ENCODE data around the gene TMEM217. TPM values are rescaled to one million over a fixed set of nuclear protein-coding genes. Genes with fewer than 3 reads are reported as not detected.
"Not testable (repeated sequence)": the region's sequence is repeated elsewhere in the genome, so short reads cannot be mapped to it uniquely, and the experiment has no call there.

TMEM217 gene
- total RNA-seq, 5 donors from 2014 or later (not counting 1 experiment from before 2014, with no cell fraction given): 0.22 to 1.3 (median 0.49) TPM

GRCh38 chr6:37202788-37203491, 55.0 kb downstream of the TMEM217 start:
- H3K4me1 Mint-ChIP-seq: peaks cover 52 to 63% (median 52%) of the 10 kb centered on the region in 3 donors
- H3K36me3 Mint-ChIP-seq: no peaks in the 10 kb centered on the region
- H3K27me3 Mint-ChIP-seq: no peaks in the 10 kb centered on the region
- Histone ChIP-seq H3K9me3 (no peaks in the 10 kb centered on the region), H3K36me3 (ENCODE audit: control insufficient read depth in 2 of 2, extremely low read depth in 1 of 2, insufficient read depth in 1 of 2, low read length in 1 of 2) (no peaks in the 10 kb centered on the region), H3K27ac (ENCODE audit: low read length) (peak overlapping the region; percentile 45), H3K4me1 (ENCODE audit: control insufficient read depth in 1 of 2, extremely low read depth in 1 of 2, insufficient read depth in 2 of 2, low read length in 2 of 2) (peaks cover 12 to 43% of the 10 kb centered on the region in 2 experiments), H3K4me3 (ENCODE audit: control insufficient read depth in 1 of 2, extremely low read depth in 1 of 2, low read length in 1 of 2) (no peak overlapping the region), H3K27me3 (replicated peaks in 1 of 2; ENCODE audit: control insufficient read depth in 2 of 2, extremely low read depth in 1 of 2, insufficient read depth in 2 of 2, low read length in 1 of 2) (no peaks in the 10 kb centered on the region)
- peak in 1 of 35 experiments; percentile 33 for DNase-seq
- peak; percentile 74 to 80 (median 77) for ATAC-seq (replicated peaks in 1 of 4)
- CTCF ChIA-PET: interaction anchor here (0.6 to 1.9 kb wide), 7 partner anchors 12 to 1043 kb away, joined by 3 to 5 read pairs (median 4); no protein-coding TSS in a partner anchor
- POLR2A ChIA-PET: no interaction called here
- peak overlapping the region; percentile 91 to 93 for H3K27ac Mint-ChIP-seq
- 89% methylated on average over 2 of the region's 7 CpGs for WGBS (ENCODE audit: insufficient coverage)
- no peaks in the 10 kb centered on the region for H3K9me3 Mint-ChIP-seq
- H3K4me3 Mint-ChIP-seq: peak overlapping the region in 1 of 3 donors; percentile 57

- Histone ChIP-seq H3K27me3 (replicated peaks in 1 of 2; ENCODE audit: control insufficient read depth in 2 of 2, extremely low read depth in 1 of 2, insufficient read depth in 2 of 2, low read length in 1 of 2) (no peaks in the 10 kb centered on the region), H3K27ac (ENCODE audit: low read length) (peak overlapping the region; percentile 51), H3K4me1 (ENCODE audit: control insufficient read depth in 1 of 2, extremely low read depth in 1 of 2, insufficient read depth in 2 of 2, low read length in 2 of 2) (peaks cover 7 to 34% of the 10 kb centered on the region in 2 experiments), H3K4me3 (ENCODE audit: control insufficient read depth in 1 of 2, extremely low read depth in 1 of 2, low read length in 1 of 2) (no peak overlapping the region), H3K36me3 (ENCODE audit: control insufficient read depth in 2 of 2, extremely low read depth in 1 of 2, insufficient read depth in 1 of 2, low read length in 1 of 2) (no peaks in the 10 kb centered on the region), H3K9me3 (no peaks in the 10 kb centered on the region)
- CTCF ChIA-PET: no interaction called here
- ATAC-seq (replicated peaks in 1 of 4) (no peak), DNase-seq (no peak)
- POLR2A ChIA-PET: no interaction called here
- Mint-ChIP-seq H3K4me3 (peak overlapping the region in 1 of 3 donors; percentile 57), H3K4me1 (peaks cover 40 to 52% (median 41%) of the 10 kb centered on the region in 3 donors), H3K27me3 (no peaks in the 10 kb centered on the region), H3K27ac (peak overlapping the region; percentile 64 to 91), H3K9me3 (no peaks in the 10 kb centered on the region), H3K36me3 (no peaks in the 10 kb centered on the region)
- no CpG with 5 or more reads among the region's 1 CpG for WGBS (ENCODE audit: insufficient coverage)
These were observed 56.2 kb downstream of the TMEM217 start for GRCh38 chr6:37201726-37202125.

- ATAC-seq (replicated peaks in 1 of 4): no peak
- Mint-ChIP-seq H3K4me1 (peaks cover 27 to 40% (median 31%) of the 10 kb centered on the region in 3 donors), H3K27ac (no peak overlapping the region), H3K9me3 (no peaks in the 10 kb centered on the region), H3K36me3 (no peaks in the 10 kb centered on the region), H3K4me3 (no peak overlapping the region), H3K27me3 (no peaks in the 10 kb centered on the region)
- Histone ChIP-seq H3K4me1 (ENCODE audit: control insufficient read depth in 1 of 2, extremely low read depth in 1 of 2, insufficient read depth in 2 of 2, low read length in 2 of 2) (peaks cover 7 to 23% of the 10 kb centered on the region in 2 experiments), H3K27ac (ENCODE audit: low read length) (no peak overlapping the region), H3K36me3 (ENCODE audit: control insufficient read depth in 2 of 2, extremely low read depth in 1 of 2, insufficient read depth in 1 of 2, low read length in 1 of 2) (no peaks in the 10 kb centered on the region), H3K9me3 (no peaks in the 10 kb centered on the region), H3K4me3 (ENCODE audit: control insufficient read depth in 1 of 2, extremely low read depth in 1 of 2, low read length in 1 of 2) (no peak overlapping the region), H3K27me3 (replicated peaks in 1 of 2; ENCODE audit: control insufficient read depth in 2 of 2, extremely low read depth in 1 of 2, insufficient read depth in 2 of 2, low read length in 1 of 2) (no peaks in the 10 kb centered on the region)
- ChIA-PET CTCF (interaction anchor here in 1 of 2 donors (0.6 kb wide), 1 partner anchor 15 kb away, joined by 3 read pairs; no protein-coding TSS in a partner anchor), POLR2A (no interaction called here)
- 92% methylated on average over 2 of the region's 5 CpGs for WGBS (ENCODE audit: insufficient coverage)
- DNase-seq: no peak
These were observed 57.9 kb downstream of the TMEM217 start for GRCh38 chr6:37200085-37200484.

- H3K36me3 Mint-ChIP-seq; H3K27me3 Mint-ChIP-seq; H3K27me3 ChIP-seq (replicated peaks in 1 of 2; ENCODE audit: control insufficient read depth in 2 of 2, extremely low read depth in 1 of 2, insufficient read depth in 2 of 2, low read length in 1 of 2); H3K9me3 ChIP-seq; H3K36me3 ChIP-seq (ENCODE audit: control insufficient read depth in 2 of 2, extremely low read depth in 1 of 2, insufficient read depth in 1 of 2, low read length in 1 of 2); POLR2A ChIA-PET; ATAC-seq (replicated peaks in 1 of 4); DNase-seq; H3K9me3 Mint-ChIP-seq; H3K4me3 Mint-ChIP-seq; H3K27ac ChIP-seq (ENCODE audit: low read length); H3K4me3 ChIP-seq (ENCODE audit: control insufficient read depth in 1 of 2, extremely low read depth in 1 of 2, low read length in 1 of 2); H3K4me1 ChIP-seq (ENCODE audit: control insufficient read depth in 1 of 2, extremely low read depth in 1 of 2, insufficient read depth in 2 of 2, low read length in 2 of 2); H3K27ac Mint-ChIP-seq: not testable (repeated sequence)
- CTCF ChIA-PET: interaction anchor here in 1 of 2 donors (1.3 kb wide), 1 partner anchor 13 kb away, joined by 4 read pairs; no protein-coding TSS in a partner anchor
- no CpG with 5 or more reads among the region's 4 CpGs for WGBS (ENCODE audit: insufficient coverage)
- peaks cover 21 to 34% (median 32%) of the 10 kb centered on the region in 3 donors for H3K4me1 Mint-ChIP-seq
These were observed 61.5 kb downstream of the TMEM217 start for GRCh38 chr6:37196451-37196850.

- not testable (repeated sequence) for H3K4me3 ChIP-seq (ENCODE audit: control insufficient read depth in 1 of 2, extremely low read depth in 1 of 2, low read length in 1 of 2); H3K9me3 Mint-ChIP-seq; DNase-seq; H3K27me3 Mint-ChIP-seq; ATAC-seq (replicated peaks in 1 of 4); H3K27ac ChIP-seq (ENCODE audit: low read length); H3K9me3 ChIP-seq; H3K36me3 Mint-ChIP-seq; H3K27me3 ChIP-seq (replicated peaks in 1 of 2; ENCODE audit: control insufficient read depth in 2 of 2, extremely low read depth in 1 of 2, insufficient read depth in 2 of 2, low read length in 1 of 2); H3K36me3 ChIP-seq (ENCODE audit: control insufficient read depth in 2 of 2, extremely low read depth in 1 of 2, insufficient read depth in 1 of 2, low read length in 1 of 2); H3K4me3 Mint-ChIP-seq
- CTCF ChIA-PET: interaction anchor here in 1 of 2 donors (1.3 kb wide), 1 partner anchor 177 kb away, joined by 3 read pairs; no protein-coding TSS in a partner anchor
- H3K4me1 Mint-ChIP-seq: peaks cover 23 to 38% (median 32%) of the 10 kb centered on the region in 3 donors
- no CpG with 5 or more reads among the region's 1 CpG for WGBS (ENCODE audit: insufficient coverage)
- POLR2A ChIA-PET: interaction anchor here (0.6 kb wide), 2 partner anchors 34 to 49 kb away, joined by 8 read pairs; no protein-coding TSS in a partner anchor
- peaks cover 2 to 16% of the 10 kb centered on the region in 2 experiments for H3K4me1 ChIP-seq (ENCODE audit: control insufficient read depth in 1 of 2, extremely low read depth in 1 of 2, insufficient read depth in 2 of 2, low read length in 2 of 2)
- H3K27ac Mint-ChIP-seq: peak overlapping the region; percentile 14 to 16
These were observed 63.1 kb downstream of the TMEM217 start for GRCh38 chr6:37194886-37195285.

- Histone ChIP-seq H3K27ac (ENCODE audit: low read length) (no peak overlapping the region), H3K27me3 (replicated peaks in 1 of 2; ENCODE audit: control insufficient read depth in 2 of 2, extremely low read depth in 1 of 2, insufficient read depth in 2 of 2, low read length in 1 of 2) (no peaks in the 10 kb centered on the region), H3K4me3 (ENCODE audit: control insufficient read depth in 1 of 2, extremely low read depth in 1 of 2, low read length in 1 of 2) (no peak overlapping the region), H3K9me3 (no peaks in the 10 kb centered on the region), H3K36me3 (ENCODE audit: control insufficient read depth in 2 of 2, extremely low read depth in 1 of 2, insufficient read depth in 1 of 2, low read length in 1 of 2) (no peaks in the 10 kb centered on the region), H3K4me1 (ENCODE audit: control insufficient read depth in 1 of 2, extremely low read depth in 1 of 2, insufficient read depth in 2 of 2, low read length in 2 of 2) (peaks cover 7 to 36% of the 10 kb centered on the region in 2 experiments)
- ATAC-seq (replicated peaks in 1 of 4) (peak in 1 of 4 experiments; percentile 31), DNase-seq (no peak)
- Mint-ChIP-seq H3K36me3 (no peaks in the 10 kb centered on the region), H3K27me3 (no peaks in the 10 kb centered on the region), H3K4me1 (peaks cover 35 to 55% (median 45%) of the 10 kb centered on the region in 3 donors), H3K4me3 (no peak overlapping the region), H3K27ac (peak overlapping the region; percentile 12 to 39), H3K9me3 (no peaks in the 10 kb centered on the region)
- WGBS (ENCODE audit: insufficient coverage): no CpG with 5 or more reads among the region's 3 CpGs
- POLR2A ChIA-PET: no interaction called here
- CTCF ChIA-PET: interaction anchor here in 1 of 2 donors (0.6 to 0.7 kb wide), 2 partner anchors 102 to 281 kb away, joined by 3 read pairs; no protein-coding TSS in a partner anchor
These were observed 65.3 kb downstream of the TMEM217 start for GRCh38 chr6:37192666-37193065.

All from T-cell (primary cell).